ENCODE measurements around the gene SPECC1L. TPM values are rescaled to one million over a fixed set of nuclear protein-coding genes. Genes with fewer than 3 reads are reported as not detected.

SPECC1L gene
- total RNA-seq, 1 experiment from 2014 or later: 40.8 TPM

DNA sequence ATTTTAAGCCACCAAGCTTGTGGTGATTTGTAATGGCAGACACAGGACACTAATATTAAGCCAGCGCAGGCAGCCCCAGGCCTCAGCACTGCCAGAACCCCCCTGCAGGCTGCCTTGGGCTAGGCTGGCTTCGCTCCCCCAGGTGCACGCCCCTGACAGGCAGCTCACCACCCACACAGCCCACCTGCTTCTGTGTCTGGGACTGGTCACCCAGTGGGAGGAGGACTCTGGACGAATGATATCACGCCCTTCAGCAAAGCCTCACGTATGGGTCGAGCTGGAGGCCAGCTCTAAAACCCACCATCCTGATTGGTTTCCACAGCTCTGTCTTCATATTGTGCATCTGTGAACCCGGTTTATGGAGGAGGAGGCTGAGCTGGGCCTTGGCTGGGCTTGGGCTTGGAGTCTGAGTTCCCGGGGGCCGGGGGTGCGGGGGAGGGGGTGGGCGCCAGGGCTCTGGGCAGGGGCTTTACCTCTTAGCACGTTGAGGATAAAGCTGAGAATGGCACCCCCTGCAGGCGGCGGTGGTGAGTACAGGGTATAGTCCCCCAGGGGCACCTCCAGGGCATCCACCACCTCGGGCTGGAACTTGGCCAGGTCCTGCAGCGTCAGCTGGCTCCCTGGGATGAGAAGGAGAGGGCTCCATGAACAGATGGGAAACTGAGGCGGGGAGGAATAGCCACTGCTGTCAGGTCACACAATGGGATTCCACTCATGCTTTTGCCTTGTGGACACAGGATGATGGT, 39.5 kb upstream of the SPECC1L start:
- peak; percentile 88 for ATAC-seq

More for the DNA sequence above, 39.5 kb upstream of the SPECC1L start:
- BruUV-seq (replicated peaks): no TSS peak
- no peaks in the 10 kb centered on the region for H4K20me1 ChIP-seq (ENCODE audit: insufficient read depth)
- H3K4me2 ChIP-seq (ENCODE audit: low read length): peak overlapping the region; percentile 26; the same call in 1 of the 2 replicates
- peak overlapping the region; percentile 29; the same call in 1 of the 2 replicates for H3K27ac ChIP-seq (ENCODE audit: low read depth, low read length)
- CTCF ChIA-PET: interaction anchor here (0.6 to 3.1 kb wide), 21 partner anchors 8 to 220 kb away, joined by 3 to 40 read pairs (median 4); partner anchors contain the start of gene CABIN1
- RAD21 ChIA-PET (ENCODE audit: low non-redundant PET in 1 of 2, low total read pairs in 2 of 2, uncharacterized antibody in 2 of 2, unreplicated experiment in 2 of 2): interaction anchor here (0.8 to 2.0 kb wide), 3 partner anchors 16 to 41 kb away, joined by 4 to 13 read pairs (median 7); no protein-coding TSS in a partner anchor
- no peak overlapping the region for H3K9ac ChIP-seq (ENCODE audit: low read length)
- no peak overlapping the region for H3K4me3 ChIP-seq (replicated peaks in 1 of 2; ENCODE audit: low read depth in 1 of 2, low read length in 2 of 2)
- H3K79me2 ChIP-seq (ENCODE audit: insufficient read depth, low read length): no peaks in the 10 kb centered on the region
- no peaks in the 10 kb centered on the region for H3K36me3 ChIP-seq (ENCODE audit: control insufficient read depth in 1 of 2, insufficient read depth in 2 of 2, low read length in 2 of 2)
- no peaks in the 10 kb centered on the region for H3K27me3 ChIP-seq (ENCODE audit: insufficient read depth, low read length)
- POLR2A ChIA-PET: interaction anchor here (1.0 to 2.2 kb wide), 3 partner anchors 16 to 41 kb away, joined by 4 to 9 read pairs (median 8); no protein-coding TSS in a partner anchor
- no peak for DNase-seq (ENCODE audit: low read depth, low spot score)
- H3K9me2 ChIP-seq (ENCODE audit: insufficient read depth): no peaks in the 10 kb centered on the region
- H2AFZ ChIP-seq (ENCODE audit: low read depth, low read length, poor library complexity, severe bottlenecking): peak overlapping the region; percentile 82
- intact Hi-C loops (cut with micrococcal nuclease): no loop called here
- H3K9me3 ChIP-seq (ENCODE audit: control insufficient read depth in 1 of 2, insufficient read depth in 1 of 2, low read depth in 1 of 2, low read length in 2 of 2): no peaks in the 10 kb centered on the region
- no peak for TF ChIP-seq CEBPB (IDR thresholded peaks at IDR 0.05; ENCODE audit: low read depth)
- TF ChIP-seq SRF (IDR thresholded peaks at IDR 0.05; ENCODE audit: low read depth): no peak
- no peak for TF ChIP-seq TCF7L2 (IDR thresholded peaks at IDR 0.05; ENCODE audit: borderline replicate concordance, extremely low read depth, insufficient read depth, insufficient read length)
- no peak for TF ChIP-seq ELF1 (IDR thresholded peaks at IDR 0.05; ENCODE audit: borderline replicate concordance, low read depth)
- no peak for TF ChIP-seq SIN3A (IDR thresholded peaks at IDR 0.05; ENCODE audit: low read depth)
- no peak for TF ChIP-seq SP1 (IDR thresholded peaks at IDR 0.05; ENCODE audit: low read depth)
- TF ChIP-seq FOSL1 (IDR thresholded peaks at IDR 0.05; ENCODE audit: low read depth): no peak
- TF ChIP-seq EGR1 (IDR thresholded peaks at IDR 0.05; ENCODE audit: low read depth): no peak
- TF ChIP-seq, protein P1, sequence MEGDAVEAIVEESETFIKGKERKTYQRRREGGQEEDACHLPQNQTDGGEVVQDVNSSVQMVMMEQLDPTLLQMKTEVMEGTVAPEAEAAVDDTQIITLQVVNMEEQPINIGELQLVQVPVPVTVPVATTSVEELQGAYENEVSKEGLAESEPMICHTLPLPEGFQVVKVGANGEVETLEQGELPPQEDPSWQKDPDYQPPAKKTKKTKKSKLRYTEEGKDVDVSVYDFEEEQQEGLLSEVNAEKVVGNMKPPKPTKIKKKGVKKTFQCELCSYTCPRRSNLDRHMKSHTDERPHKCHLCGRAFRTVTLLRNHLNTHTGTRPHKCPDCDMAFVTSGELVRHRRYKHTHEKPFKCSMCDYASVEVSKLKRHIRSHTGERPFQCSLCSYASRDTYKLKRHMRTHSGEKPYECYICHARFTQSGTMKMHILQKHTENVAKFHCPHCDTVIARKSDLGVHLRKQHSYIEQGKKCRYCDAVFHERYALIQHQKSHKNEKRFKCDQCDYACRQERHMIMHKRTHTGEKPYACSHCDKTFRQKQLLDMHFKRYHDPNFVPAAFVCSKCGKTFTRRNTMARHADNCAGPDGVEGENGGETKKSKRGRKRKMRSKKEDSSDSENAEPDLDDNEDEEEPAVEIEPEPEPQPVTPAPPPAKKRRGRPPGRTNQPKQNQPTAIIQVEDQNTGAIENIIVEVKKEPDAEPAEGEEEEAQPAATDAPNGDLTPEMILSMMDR (IDR thresholded peaks at IDR 0.05 in 2 of 3, conservative IDR thresholded peaks at IDR 0.05 in 1 of 3; ENCODE audit: borderline replicate concordance in 1 of 3, insufficient read depth in 1 of 3, low read depth in 2 of 3, low read length in 2 of 3): peak in 2 of 3 experiments; percentile 54 to 59; a peak in 4 of 6 replicates
- TF ChIP-seq, protein P2, sequence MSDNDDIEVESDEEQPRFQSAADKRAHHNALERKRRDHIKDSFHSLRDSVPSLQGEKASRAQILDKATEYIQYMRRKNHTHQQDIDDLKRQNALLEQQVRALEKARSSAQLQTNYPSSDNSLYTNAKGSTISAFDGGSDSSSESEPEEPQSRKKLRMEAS (IDR thresholded peaks at IDR 0.05): no peak
- TF ChIP-seq RAD21 (IDR thresholded peaks at IDR 0.05; ENCODE audit: low read depth): 0 out of 2 replicates have a peak, but pooled peaks have one; percentile 24
- peaks cover 8 to 10% of the 10 kb centered on the region in 2 experiments; a peak in 3 of 4 replicates for H3K4me1 ChIP-seq (ENCODE audit: control insufficient read depth in 1 of 2, insufficient read depth in 2 of 2, low read length in 2 of 2)
